SK-N-SH (cell line): ENCODE measurements around the gene HLF. TPM values are rescaled to one million over a fixed set of nuclear protein-coding genes. Genes with fewer than 3 reads are reported as not detected.

Experiments
- CTCF ChIA-PET: fragments of 300-600, 350-600 bp; formaldehyde crosslinking; extraction: SDS; loops from one replicate; lab custom pipeline; 2021; lab: Yijun Ruan, JAX
- POLR2A ChIA-PET: fragments of 350-600 bp; sonication (Branson Sonifier 250); formaldehyde crosslinking; extraction: SDS; loops from one replicate; lab custom pipeline; 2020; ENCODE audit warnings: antibody characterized with exemption, inconsistent platforms; lab: Yijun Ruan, JAX
- DNase-seq: peaks from one replicate; pipeline ENCODE4 v3.0.0; 2012
- H2AFZ ChIP-seq: fragments of 200-600 bp; sonication (generic); 2 replicates; pipeline ENCODE4 v1.8.1; 2016; ENCODE audit warnings: antibody characterized with exemption, mild to moderate bottlenecking, low read depth
- H3F3A ChIP-seq: fragments of 200-600 bp; sonication (generic); replicated peaks from 2 replicates; pipeline ENCODE3; 2016; ENCODE audit warnings: antibody characterized with exemption, mild to moderate bottlenecking; ENCODE audit not compliant: insufficient read depth
- H3K27ac ChIP-seq, 2 experiments: fragments of 200-500 bp in 1 of 2; fragments of 200-600 bp in 1 of 2; sonication (Bioruptor generic) in 1 of 2; sonication (generic), shearing (Covaris generic) in 1 of 2; 2 replicates each; pipeline versions ENCODE4 v1.5.1 to v1.6.1; 2014 to 2016; ENCODE audit warnings: low read depth in 2 of 2, inconsistent platforms in 1 of 2, low read length in 1 of 2, mild to moderate bottlenecking in 1 of 2, mixed read lengths in 1 of 2
- H3K27me3 ChIP-seq: fragments of 200-600 bp; sonication (generic), shearing (Covaris generic); 2 replicates; pipeline ENCODE4 v1.6.1; 2016; ENCODE audit warnings: mixed run types; ENCODE audit not compliant: insufficient read depth
- H3K36me3 ChIP-seq, 2 experiments: fragments of 200-500 bp in 1 of 2; fragments of 200-600 bp in 1 of 2; sonication (Bioruptor generic) in 1 of 2; sonication (generic) in 1 of 2; replicated peaks in 1 of 2; 2 replicates each; pipeline versions ENCODE3 to v1.5.1; 2014 to 2016; ENCODE audit warnings: low read length in 1 of 2, mild to moderate bottlenecking in 1 of 2; ENCODE audit not compliant: insufficient read depth in 2 of 2, control insufficient read depth in 1 of 2
- H3K4me1 ChIP-seq, 2 experiments: fragments of 200-500 bp in 1 of 2; fragments of 200-600 bp in 1 of 2; sonication (Bioruptor generic) in 1 of 2; sonication (generic), shearing (Covaris generic) in 1 of 2; 2 replicates each; pipeline versions ENCODE4 v1.5.1 to v1.6.1; 2014 to 2016; ENCODE audit warnings: low read depth in 1 of 2, low read length in 1 of 2, mixed run types in 1 of 2; ENCODE audit not compliant: insufficient read depth in 2 of 2, control insufficient read depth in 1 of 2
- H3K4me2 ChIP-seq: fragments of 200-600 bp; sonication (generic), shearing (Covaris generic); 2 replicates; pipeline ENCODE4 v1.6.1; 2017; ENCODE audit warnings: mixed run types
- H3K4me3 ChIP-seq, 2 experiments: fragments of 200-500 bp in 1 of 2; fragments of 200-600 bp in 1 of 2; sonication (Bioruptor generic) in 1 of 2; sonication (generic), shearing (Covaris generic) in 1 of 2; 2 replicates each; pipeline versions ENCODE4 v1.5.1 to v1.8.1; 2014 to 2016; ENCODE audit warnings: low read depth in 2 of 2, inconsistent platforms in 1 of 2, low read length in 1 of 2, mild to moderate bottlenecking in 1 of 2, mixed read lengths in 1 of 2, moderate library complexity in 1 of 2
- H3K79me2 ChIP-seq: fragments of 200-600 bp; sonication (generic); 2 replicates; pipeline ENCODE4 v1.8.1; 2017; ENCODE audit warnings: mild to moderate bottlenecking; ENCODE audit not compliant: insufficient read depth
- H3K9ac ChIP-seq: fragments of 200-600 bp; sonication (generic); 2 replicates; pipeline ENCODE4 v1.6.1; 2017; ENCODE audit warnings: mixed run types
- H3K9me2 ChIP-seq: fragments of 200-600 bp; sonication (generic); 2 replicates; pipeline ENCODE4 v1.6.1; 2017; ENCODE audit warnings: mixed run types
- H3K9me3 ChIP-seq: fragments of 200-600 bp; sonication (generic); 2 replicates; pipeline ENCODE4 v1.6.1; 2017; ENCODE audit warnings: mixed run types, mild to moderate bottlenecking, moderate library complexity
- H4K20me1 ChIP-seq: fragments of 200-600 bp; sonication (generic); 2 replicates; pipeline ENCODE4 v1.6.1; 2017; ENCODE audit warnings: mild to moderate bottlenecking, mixed run types; ENCODE audit not compliant: insufficient read depth
- CTCF ChIP-seq: fragments of 200-600 bp; sonication (generic); IDR thresholded peaks from 2 replicates; pipeline ENCODE4 v1.6.1; 2017; ENCODE audit warnings: antibody characterized with exemption, mild to moderate bottlenecking, moderate library complexity
- FOXJ3 ChIP-seq: sonication (generic); formaldehyde crosslinking; IDR thresholded peaks from 2 replicates; pipeline ENCODE4 v1.5.1; 2020; ENCODE audit warnings: mild to moderate bottlenecking, missing genetic modification reagents
- PBX3 ChIP-seq: IDR thresholded peaks from 2 replicates; pipeline ENCODE4; 2012
- RAD21 ChIP-seq: IDR thresholded peaks from 2 replicates; pipeline ENCODE4 v1.6.1; 2012; ENCODE audit warnings: mild to moderate bottlenecking, low read length
- SIN3A ChIP-seq: IDR thresholded peaks from 2 replicates; pipeline ENCODE4 v1.6.1; 2012; ENCODE audit warnings: low read depth, mild to moderate bottlenecking, low read length, moderate library complexity, borderline replicate concordance
- SMC3 ChIP-seq: IDR thresholded peaks from 2 replicates; pipeline ENCODE4 v1.6.1; 2012; ENCODE audit warnings: low read depth, low read length, improper control_type of control experiment
- WGBS: methylation state at CpG from one replicate; pipeline ENCODE4 v1.1.6; 2017; ENCODE audit warnings: low lambda C conversion rate; 5-methylcytosine and 5-hydroxymethylcytosine counted together
- polyA plus RNA-seq, 3 experiments: library from polyadenylated mRNA; depleted of rRNA; stranded (reverse); fragments of >200 nt; gene quantifications; 2 replicates each; pipeline ENCODE4 v1.2.3, GENCODE V29; 2012
- TF ChIP-seq, protein P1 (sequence below): IDR thresholded peaks from 2 replicates; pipeline ENCODE4 v1.6.1; 2012; ENCODE audit warnings: mild to moderate bottlenecking, low read depth, low read length, moderate library complexity
- TF ChIP-seq, protein P2 (sequence below): IDR thresholded peaks from 2 replicates; pipeline ENCODE4 v1.4.0; 2012; ENCODE audit warnings: low read depth, borderline replicate concordance

Gene HLF
- polyA plus RNA-seq, 1 of the 3 experiments (the other 2 are of a cell fraction): 0.03 TPM

DNA sequence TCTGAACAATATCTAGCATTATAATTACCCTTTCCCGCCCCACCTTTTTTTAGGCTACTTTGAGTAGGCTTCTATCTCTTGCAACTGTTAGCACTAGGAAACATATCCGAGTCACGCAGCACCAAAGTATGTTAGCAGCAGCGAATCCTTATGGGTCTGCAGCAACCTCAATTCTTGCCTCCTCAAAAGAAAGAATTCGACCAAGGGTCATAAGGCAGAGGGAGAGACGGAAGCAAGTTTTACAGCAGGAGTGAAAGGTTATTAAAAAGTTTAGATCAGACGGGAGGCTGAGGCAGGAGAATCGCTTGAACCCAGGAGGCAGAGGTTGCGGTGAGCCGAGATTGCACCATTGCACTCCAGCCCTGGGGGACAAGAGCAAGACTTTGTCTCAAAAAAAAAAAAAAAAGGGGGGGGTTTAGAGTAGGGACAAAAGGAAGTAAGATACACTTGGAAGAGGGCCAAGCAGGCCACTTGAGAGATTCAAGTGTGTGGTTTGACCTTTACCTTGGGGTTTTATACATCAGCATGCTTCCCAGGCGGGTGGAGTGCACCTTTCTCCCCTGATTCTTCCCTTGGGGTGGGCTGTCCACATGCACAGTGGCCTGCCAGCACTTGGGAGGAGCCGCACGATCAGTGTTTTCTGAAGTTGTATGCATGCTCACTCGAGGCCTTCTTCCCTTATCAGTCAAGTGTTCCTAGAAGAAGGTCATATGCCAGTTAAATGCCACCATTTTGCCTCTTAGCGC, 67.7 kb downstream of the HLF start:
- no peaks in the 10 kb centered on the region for H3K9me3 ChIP-seq
- H3K27ac ChIP-seq: no peak overlapping the region
- no peak overlapping the region for H2AFZ ChIP-seq
- H3K27me3 ChIP-seq: no peaks in the 10 kb centered on the region
- TF ChIP-seq, protein P1, sequence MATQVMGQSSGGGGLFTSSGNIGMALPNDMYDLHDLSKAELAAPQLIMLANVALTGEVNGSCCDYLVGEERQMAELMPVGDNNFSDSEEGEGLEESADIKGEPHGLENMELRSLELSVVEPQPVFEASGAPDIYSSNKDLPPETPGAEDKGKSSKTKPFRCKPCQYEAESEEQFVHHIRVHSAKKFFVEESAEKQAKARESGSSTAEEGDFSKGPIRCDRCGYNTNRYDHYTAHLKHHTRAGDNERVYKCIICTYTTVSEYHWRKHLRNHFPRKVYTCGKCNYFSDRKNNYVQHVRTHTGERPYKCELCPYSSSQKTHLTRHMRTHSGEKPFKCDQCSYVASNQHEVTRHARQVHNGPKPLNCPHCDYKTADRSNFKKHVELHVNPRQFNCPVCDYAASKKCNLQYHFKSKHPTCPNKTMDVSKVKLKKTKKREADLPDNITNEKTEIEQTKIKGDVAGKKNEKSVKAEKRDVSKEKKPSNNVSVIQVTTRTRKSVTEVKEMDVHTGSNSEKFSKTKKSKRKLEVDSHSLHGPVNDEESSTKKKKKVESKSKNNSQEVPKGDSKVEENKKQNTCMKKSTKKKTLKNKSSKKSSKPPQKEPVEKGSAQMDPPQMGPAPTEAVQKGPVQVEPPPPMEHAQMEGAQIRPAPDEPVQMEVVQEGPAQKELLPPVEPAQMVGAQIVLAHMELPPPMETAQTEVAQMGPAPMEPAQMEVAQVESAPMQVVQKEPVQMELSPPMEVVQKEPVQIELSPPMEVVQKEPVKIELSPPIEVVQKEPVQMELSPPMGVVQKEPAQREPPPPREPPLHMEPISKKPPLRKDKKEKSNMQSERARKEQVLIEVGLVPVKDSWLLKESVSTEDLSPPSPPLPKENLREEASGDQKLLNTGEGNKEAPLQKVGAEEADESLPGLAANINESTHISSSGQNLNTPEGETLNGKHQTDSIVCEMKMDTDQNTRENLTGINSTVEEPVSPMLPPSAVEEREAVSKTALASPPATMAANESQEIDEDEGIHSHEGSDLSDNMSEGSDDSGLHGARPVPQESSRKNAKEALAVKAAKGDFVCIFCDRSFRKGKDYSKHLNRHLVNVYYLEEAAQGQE: no peak
- TF ChIP-seq PBX3 (no peak), RAD21 (no peak), CTCF (no peak), FOXJ3 (CRISPR knock-in tag) (no peak), SIN3A (no peak), SMC3 (no peak)
- TF ChIP-seq, protein P2, sequence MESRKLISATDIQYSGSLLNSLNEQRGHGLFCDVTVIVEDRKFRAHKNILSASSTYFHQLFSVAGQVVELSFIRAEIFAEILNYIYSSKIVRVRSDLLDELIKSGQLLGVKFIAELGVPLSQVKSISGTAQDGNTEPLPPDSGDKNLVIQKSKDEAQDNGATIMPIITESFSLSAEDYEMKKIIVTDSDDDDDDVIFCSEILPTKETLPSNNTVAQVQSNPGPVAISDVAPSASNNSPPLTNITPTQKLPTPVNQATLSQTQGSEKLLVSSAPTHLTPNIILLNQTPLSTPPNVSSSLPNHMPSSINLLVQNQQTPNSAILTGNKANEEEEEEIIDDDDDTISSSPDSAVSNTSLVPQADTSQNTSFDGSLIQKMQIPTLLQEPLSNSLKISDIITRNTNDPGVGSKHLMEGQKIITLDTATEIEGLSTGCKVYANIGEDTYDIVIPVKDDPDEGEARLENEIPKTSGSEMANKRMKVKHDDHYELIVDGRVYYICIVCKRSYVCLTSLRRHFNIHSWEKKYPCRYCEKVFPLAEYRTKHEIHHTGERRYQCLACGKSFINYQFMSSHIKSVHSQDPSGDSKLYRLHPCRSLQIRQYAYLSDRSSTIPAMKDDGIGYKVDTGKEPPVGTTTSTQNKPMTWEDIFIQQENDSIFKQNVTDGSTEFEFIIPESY: no peak
- TF ChIP-seq, all 33 proteins: peak for 0
- CTCF ChIA-PET: no interaction called here
- H3K4me2 ChIP-seq: no peak overlapping the region
- WGBS: 73% methylated on average over 15 of the region's 15 CpGs
- no peak overlapping the region for H3K9ac ChIP-seq
- no peaks in the 10 kb centered on the region for H3K9me2 ChIP-seq
- no peaks in the 10 kb centered on the region for H4K20me1 ChIP-seq
- no peaks in the 10 kb centered on the region for H3F3A ChIP-seq
- peaks cover 0 to 9% of the 10 kb centered on the region in 2 experiments; a peak in 1 of 4 replicates for H3K4me1 ChIP-seq
- no peaks in the 10 kb centered on the region for H3K79me2 ChIP-seq
- POLR2A ChIA-PET: no interaction called here
- no peak for DNase-seq
- H3K4me3 ChIP-seq: no peak overlapping the region
- no peaks in the 10 kb centered on the region for H3K36me3 ChIP-seq
